PC-3 (cell line): ENCODE results near the gene GSTP1. TPM values are rescaled to one million over a fixed set of nuclear protein-coding genes. Genes with fewer than 3 reads are reported as not detected.

Experiments used
- ATAC-seq: fragments of 200-7000 bp; cut with Tn5 transposase; 2 replicates; pipeline ENCODE4 v1.9.1; 2020; ENCODE audit warnings: mild to moderate bottlenecking, moderate library complexity
- BruUV-seq: library from RNA; stranded (reverse); fragments of 400-500 nt; replicated peaks from 2 replicates; lab custom pipeline; 2021; lab: Mats Ljungman, UMichigan
- CTCF ChIA-PET: fragments of 300-600 bp; sonication (Branson Sonifier 250); formaldehyde crosslinking; loops from one replicate; lab custom pipeline; 2022; ENCODE audit warnings: antibody characterized with exemption; lab: Charles Lee
- POLR2A ChIA-PET: fragments of 300-600 bp; sonication (Branson Sonifier 250); formaldehyde crosslinking; loops from one replicate; lab custom pipeline; 2022; ENCODE audit warnings: antibody characterized with exemption; ENCODE audit not compliant: unreplicated experiment; lab: Charles Lee
- DNase-seq: peaks from one replicate; pipeline ENCODE4 v3.0.0-alpha.2; 2015
- H2AFZ ChIP-seq: fragments of 300-600 bp; sonication (generic); 2 replicates; pipeline ENCODE4 v1.6.0; 2016; ENCODE audit warnings: antibody characterized with exemption, low read length
- H3F3A ChIP-seq: fragments of 300-600 bp; sonication (generic); one replicate; pipeline ENCODE4 v1.6.0; 2017; ENCODE audit warnings: antibody characterized with exemption, low read length, control low read depth, mild to moderate bottlenecking; ENCODE audit not compliant: unreplicated experiment
- H3K27ac ChIP-seq: fragments of 300-600 bp; sonication (generic); 2 replicates; pipeline ENCODE4 v1.5.1; 2016; ENCODE audit warnings: mild to moderate bottlenecking, low read length
- H3K27me3 ChIP-seq: fragments of 300-600 bp; sonication (generic); 2 replicates; pipeline ENCODE4 v1.6.1; 2016; ENCODE audit warnings: low read length, mixed read lengths
- H3K36me3 ChIP-seq: fragments of 300-600 bp; sonication (generic); 2 replicates; pipeline ENCODE4 v1.6.1; 2016; ENCODE audit warnings: low read depth, mixed run types, low read length, mixed read lengths
- H3K4me1 ChIP-seq: fragments of 300-600 bp; sonication (generic); 2 replicates; pipeline ENCODE4 v1.5.1; 2016; ENCODE audit warnings: low read length; ENCODE audit not compliant: insufficient read depth
- H3K4me2 ChIP-seq: fragments of 300-600 bp; sonication (generic); 2 replicates; pipeline ENCODE4 v1.6.0; 2016; ENCODE audit warnings: low read length
- H3K4me3 ChIP-seq: fragments of 300-600 bp; sonication (generic); 2 replicates; pipeline ENCODE4 v1.5.1; 2016; ENCODE audit warnings: mild to moderate bottlenecking, low read length, mixed read lengths
- H3K79me2 ChIP-seq: fragments of 300-600 bp; sonication (generic); 2 replicates; pipeline ENCODE4 v1.6.1; 2017; ENCODE audit warnings: low read length, mixed read lengths
- H3K9ac ChIP-seq: fragments of 300-600 bp; sonication (generic); 2 replicates; pipeline ENCODE4 v1.6.0; 2016; ENCODE audit warnings: mild to moderate bottlenecking, low read length
- H3K9me2 ChIP-seq: fragments of 300-600 bp; sonication (generic); replicated peaks from 2 replicates; pipeline ENCODE4 v1.6.1; 2016; ENCODE audit warnings: mixed run types, low read length, mixed read lengths
- H3K9me3 ChIP-seq: fragments of 300-600 bp; sonication (generic); 2 replicates; pipeline ENCODE4 v1.6.1; 2016; ENCODE audit warnings: low read length, mixed read lengths
- H4K20me1 ChIP-seq: fragments of 300-600 bp; sonication (generic); 2 replicates; pipeline ENCODE4 v1.6.1; 2016; ENCODE audit warnings: low read length, mixed read lengths
- CTCF ChIP-seq: fragments of 300-600 bp; sonication (generic); conservative IDR thresholded peaks from 2 replicates; pipeline ENCODE4 v1.5.1; 2017; ENCODE audit warnings: antibody characterized with exemption, low read depth, mild to moderate bottlenecking, low read length
- EZH2 ChIP-seq: fragments of 300-600 bp; sonication (generic); IDR thresholded peaks from one replicate; pipeline ENCODE4 v1.6.1; 2017; ENCODE audit warnings: antibody characterized with exemption, mild to moderate bottlenecking, low read length; ENCODE audit not compliant: unreplicated experiment
- EZH2phosphoT487 ChIP-seq: fragments of 300-600 bp; sonication (generic); IDR thresholded peaks from 2 replicates; pipeline ENCODE4 v1.6.1; 2018; ENCODE audit warnings: mild to moderate bottlenecking, antibody characterized with exemption, low read length, borderline replicate concordance
- intact Hi-C: fragments of 100-400 bp; cut with micrococcal nuclease; formaldehyde crosslinking; loops from 2 replicates; pipeline ENCODE4 v1.9.0; 2023
- total RNA-seq: library from RNA; depleted of rRNA; stranded (reverse); fragments of >200 nt; gene quantifications from 2 replicates; pipeline ENCODE4 v1.2.3, GENCODE V29; 2014

Gene GSTP1
- total RNA-seq, 1 experiment from 2014 or later: 1,154 TPM

- ChIA-PET POLR2A (no interaction called here), CTCF (no interaction called here)
- H3K4me2 ChIP-seq: no peak overlapping the region
- H4K20me1 ChIP-seq: no peaks in the 10 kb centered on the region
- no peak overlapping the region for H3K9ac ChIP-seq
- no peak for DNase-seq
- H3K9me2 ChIP-seq: no peaks in the 10 kb centered on the region
- H3K79me2 ChIP-seq: no peaks in the 10 kb centered on the region
- H3K27me3 ChIP-seq: no peaks in the 10 kb centered on the region
- no peaks in the 10 kb centered on the region for H3K36me3 ChIP-seq
- H3K27ac ChIP-seq: no peak overlapping the region
- no TSS peak for BruUV-seq
- no peaks in the 10 kb centered on the region for H3F3A ChIP-seq
- no peak for ATAC-seq
- no peaks in the 10 kb centered on the region for H3K4me1 ChIP-seq
- no peak for TF ChIP-seq EZH2phosphoT487
- TF ChIP-seq CTCF: no peak
- TF ChIP-seq EZH2: no peak
- intact Hi-C loops: no loop called here
- peaks cover 9% of the 10 kb centered on the region for H3K9me3 ChIP-seq
- no peak overlapping the region for H3K4me3 ChIP-seq
- H2AFZ ChIP-seq: no peak overlapping the region
Observed at GRCh38 chr11:67539550-67539949, 44.1 kb upstream of the GSTP1 start.

- H3K36me3 ChIP-seq: no peaks in the 10 kb centered on the region
- POLR2A ChIA-PET: no interaction called here
- CTCF ChIA-PET: no interaction called here
- ATAC-seq (no peak), DNase-seq (no peak)
- BruUV-seq: no TSS peak
- H3K79me2 ChIP-seq: no peaks in the 10 kb centered on the region
- no peaks in the 10 kb centered on the region for H3F3A ChIP-seq
- TF ChIP-seq EZH2: no peak
- TF ChIP-seq EZH2phosphoT487: no peak
- TF ChIP-seq CTCF: peak; percentile 28; the same call in 1 of the 2 replicates
- H3K9me3 ChIP-seq: no peaks in the 10 kb centered on the region
- H3K4me2 ChIP-seq: no peak overlapping the region
- no peak overlapping the region for H2AFZ ChIP-seq
- no peaks in the 10 kb centered on the region for H4K20me1 ChIP-seq
- H3K27ac ChIP-seq: no peak overlapping the region
- no peaks in the 10 kb centered on the region for H3K27me3 ChIP-seq
- H3K9ac ChIP-seq: no peak overlapping the region
- no peak overlapping the region for H3K4me3 ChIP-seq
- no peaks in the 10 kb centered on the region for H3K4me1 ChIP-seq
- no peaks in the 10 kb centered on the region for H3K9me2 ChIP-seq
- intact Hi-C loops: no loop called here
Observed at GRCh38 chr11:67541198-67541597, 42.4 kb upstream of the GSTP1 start.

- no peak overlapping the region for H2AFZ ChIP-seq
- no peaks in the 10 kb centered on the region for H3K9me3 ChIP-seq
- no peak overlapping the region for H3K4me2 ChIP-seq
- intact Hi-C loops: no loop called here
- BruUV-seq: no TSS peak
- ATAC-seq (no peak), DNase-seq (no peak)
- ChIA-PET CTCF (no interaction called here), POLR2A (no interaction called here)
- H3K4me3 ChIP-seq: no peak overlapping the region
- H3K79me2 ChIP-seq: no peaks in the 10 kb centered on the region
- no peaks in the 10 kb centered on the region for H3K27me3 ChIP-seq
- TF ChIP-seq EZH2phosphoT487 (no peak), EZH2 (no peak), CTCF (no peak)
- H3K9ac ChIP-seq: no peak overlapping the region
- no peaks in the 10 kb centered on the region for H3F3A ChIP-seq
- H3K4me1 ChIP-seq: no peaks in the 10 kb centered on the region
- no peaks in the 10 kb centered on the region for H3K36me3 ChIP-seq
- no peaks in the 10 kb centered on the region for H4K20me1 ChIP-seq
- H3K9me2 ChIP-seq: no peaks in the 10 kb centered on the region
- H3K27ac ChIP-seq: no peak overlapping the region
Observed at GRCh38 chr11:67542169-67542568, 41.4 kb upstream of the GSTP1 start.
